ENCODE results near the gene PNCK. TPM values are rescaled to one million over a fixed set of nuclear protein-coding genes. Genes with fewer than 3 reads are reported as not detected.

PNCK gene
- total and polyA plus RNA-seq, 2 experiments from 2014 or later, result 3.5 to 11.9 TPM

DNA sequence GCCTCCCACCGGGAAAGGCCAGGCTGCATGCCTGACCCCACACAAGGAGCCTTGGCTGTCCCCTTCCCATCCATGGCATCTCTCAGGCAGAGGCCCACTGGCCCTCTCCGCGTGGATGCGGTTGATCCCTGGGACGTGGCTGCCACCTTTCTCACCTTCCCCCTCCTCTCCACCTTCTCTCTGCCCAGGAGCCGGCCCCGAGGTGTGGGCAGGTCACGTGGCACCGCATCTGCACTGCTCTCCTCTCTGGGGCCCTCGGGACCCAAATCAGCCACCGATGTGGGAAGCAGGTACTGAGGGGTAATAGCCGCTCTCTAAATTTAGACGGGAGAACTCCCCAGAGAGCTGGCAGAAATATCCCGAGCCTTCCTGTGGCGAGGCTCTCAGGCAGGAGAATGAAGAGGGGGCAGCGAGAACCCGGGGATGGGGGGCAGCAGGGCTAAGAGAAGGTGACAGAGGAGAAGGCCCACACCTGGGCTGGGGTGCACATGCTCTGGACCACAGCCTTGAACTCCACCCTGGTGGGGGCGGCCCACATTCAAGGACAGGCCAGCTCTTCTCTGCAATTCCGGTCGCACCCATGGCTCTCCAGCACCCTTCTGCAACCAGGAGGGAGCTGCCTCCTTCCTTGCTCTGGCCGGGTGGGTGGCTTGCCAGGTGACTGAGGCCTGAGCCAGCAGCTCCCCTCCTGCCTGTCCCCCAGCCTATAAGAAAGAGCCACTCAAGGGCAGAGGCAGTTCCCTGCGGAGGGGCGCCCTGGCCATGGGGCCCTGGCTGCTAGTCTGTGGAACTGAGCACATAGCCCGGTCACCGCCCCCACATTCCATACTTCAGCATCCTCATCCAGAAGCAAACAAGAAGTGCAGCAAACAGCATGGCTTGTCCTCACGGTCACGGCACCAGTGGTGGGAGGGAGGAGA is 36.2 kb downstream of the PNCK start:
- no peaks in the 10 kb centered on the region for H3K36me3 ChIP-seq (ENCODE audit: insufficient read depth)
- H3K27me3 ChIP-seq (ENCODE audit: insufficient read depth), result peaks cover 19% of the 10 kb centered on the region
- no peaks in the 10 kb centered on the region for H3K79me2 ChIP-seq (replicated peaks; ENCODE audit: insufficient read depth)
- H3K4me2 ChIP-seq, result no peak overlapping the region
- ATAC-seq (no peak), DNase-seq (ENCODE audit: low spot score) (no peak)
- Mint-ChIP-seq H3K36me3 (ENCODE audit: low read depth) (no peaks in the 10 kb centered on the region), H3K4me3 (no peak overlapping the region), H3K9me3 (no peaks in the 10 kb centered on the region), H3K27ac (no peak overlapping the region), H3K27me3 (ENCODE audit: insufficient read depth, low read depth, poor library complexity) (peaks cover 14% of the 10 kb centered on the region), H3K4me1 (peaks cover 4% of the 10 kb centered on the region; the same call in 2 of the 3 replicates)
- no peaks in the 10 kb centered on the region for H3K9me2 ChIP-seq (ENCODE audit: insufficient read depth)
- H2AFZ ChIP-seq, result no peak overlapping the region
- no peak overlapping the region for H3K27ac ChIP-seq (ENCODE audit: low read depth)
- H3K4me1 ChIP-seq (ENCODE audit: insufficient read depth), result no peaks in the 10 kb centered on the region
- TF ChIP-seq, protein P1, sequence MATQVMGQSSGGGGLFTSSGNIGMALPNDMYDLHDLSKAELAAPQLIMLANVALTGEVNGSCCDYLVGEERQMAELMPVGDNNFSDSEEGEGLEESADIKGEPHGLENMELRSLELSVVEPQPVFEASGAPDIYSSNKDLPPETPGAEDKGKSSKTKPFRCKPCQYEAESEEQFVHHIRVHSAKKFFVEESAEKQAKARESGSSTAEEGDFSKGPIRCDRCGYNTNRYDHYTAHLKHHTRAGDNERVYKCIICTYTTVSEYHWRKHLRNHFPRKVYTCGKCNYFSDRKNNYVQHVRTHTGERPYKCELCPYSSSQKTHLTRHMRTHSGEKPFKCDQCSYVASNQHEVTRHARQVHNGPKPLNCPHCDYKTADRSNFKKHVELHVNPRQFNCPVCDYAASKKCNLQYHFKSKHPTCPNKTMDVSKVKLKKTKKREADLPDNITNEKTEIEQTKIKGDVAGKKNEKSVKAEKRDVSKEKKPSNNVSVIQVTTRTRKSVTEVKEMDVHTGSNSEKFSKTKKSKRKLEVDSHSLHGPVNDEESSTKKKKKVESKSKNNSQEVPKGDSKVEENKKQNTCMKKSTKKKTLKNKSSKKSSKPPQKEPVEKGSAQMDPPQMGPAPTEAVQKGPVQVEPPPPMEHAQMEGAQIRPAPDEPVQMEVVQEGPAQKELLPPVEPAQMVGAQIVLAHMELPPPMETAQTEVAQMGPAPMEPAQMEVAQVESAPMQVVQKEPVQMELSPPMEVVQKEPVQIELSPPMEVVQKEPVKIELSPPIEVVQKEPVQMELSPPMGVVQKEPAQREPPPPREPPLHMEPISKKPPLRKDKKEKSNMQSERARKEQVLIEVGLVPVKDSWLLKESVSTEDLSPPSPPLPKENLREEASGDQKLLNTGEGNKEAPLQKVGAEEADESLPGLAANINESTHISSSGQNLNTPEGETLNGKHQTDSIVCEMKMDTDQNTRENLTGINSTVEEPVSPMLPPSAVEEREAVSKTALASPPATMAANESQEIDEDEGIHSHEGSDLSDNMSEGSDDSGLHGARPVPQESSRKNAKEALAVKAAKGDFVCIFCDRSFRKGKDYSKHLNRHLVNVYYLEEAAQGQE (IDR thresholded peaks at IDR 0.05; ENCODE audit: unreplicated experiment), result no peak
- TF ChIP-seq NANOG (IDR thresholded peaks at IDR 0.05; ENCODE audit: borderline replicate concordance), result no peak
- no peak for TF ChIP-seq ZNF114 (CRISPR knock-in tag; IDR thresholded peaks at IDR 0.05)
- TF ChIP-seq, protein P2, sequence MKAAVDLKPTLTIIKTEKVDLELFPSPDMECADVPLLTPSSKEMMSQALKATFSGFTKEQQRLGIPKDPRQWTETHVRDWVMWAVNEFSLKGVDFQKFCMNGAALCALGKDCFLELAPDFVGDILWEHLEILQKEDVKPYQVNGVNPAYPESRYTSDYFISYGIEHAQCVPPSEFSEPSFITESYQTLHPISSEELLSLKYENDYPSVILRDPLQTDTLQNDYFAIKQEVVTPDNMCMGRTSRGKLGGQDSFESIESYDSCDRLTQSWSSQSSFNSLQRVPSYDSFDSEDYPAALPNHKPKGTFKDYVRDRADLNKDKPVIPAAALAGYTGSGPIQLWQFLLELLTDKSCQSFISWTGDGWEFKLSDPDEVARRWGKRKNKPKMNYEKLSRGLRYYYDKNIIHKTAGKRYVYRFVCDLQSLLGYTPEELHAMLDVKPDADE (IDR thresholded peaks at IDR 0.05), result no peak
- TF ChIP-seq CREB1 (CRISPR knock-in tag; IDR thresholded peaks at IDR 0.05; ENCODE audit: low read depth), result no peak
- TF ChIP-seq STAT1 (IDR thresholded peaks at IDR 0.05; ENCODE audit: unreplicated experiment), result no peak
- TF ChIP-seq EZH2phosphoT487 (IDR thresholded peaks at IDR 0.05; ENCODE audit: unreplicated experiment), result no peak
- no peak for TF ChIP-seq ZNF331 (CRISPR knock-in tag; IDR thresholded peaks at IDR 0.05; ENCODE audit: low read depth)
- TF ChIP-seq JUNB (IDR thresholded peaks at IDR 0.05; ENCODE audit: unreplicated experiment), result no peak
- no peak for TF ChIP-seq EZH2 (IDR thresholded peaks at IDR 0.05; ENCODE audit: low read depth, unreplicated experiment)
- no peak for TF ChIP-seq POLR2AphosphoS5 (IDR thresholded peaks at IDR 0.05; ENCODE audit: low read depth)
- TF ChIP-seq, protein P3, sequence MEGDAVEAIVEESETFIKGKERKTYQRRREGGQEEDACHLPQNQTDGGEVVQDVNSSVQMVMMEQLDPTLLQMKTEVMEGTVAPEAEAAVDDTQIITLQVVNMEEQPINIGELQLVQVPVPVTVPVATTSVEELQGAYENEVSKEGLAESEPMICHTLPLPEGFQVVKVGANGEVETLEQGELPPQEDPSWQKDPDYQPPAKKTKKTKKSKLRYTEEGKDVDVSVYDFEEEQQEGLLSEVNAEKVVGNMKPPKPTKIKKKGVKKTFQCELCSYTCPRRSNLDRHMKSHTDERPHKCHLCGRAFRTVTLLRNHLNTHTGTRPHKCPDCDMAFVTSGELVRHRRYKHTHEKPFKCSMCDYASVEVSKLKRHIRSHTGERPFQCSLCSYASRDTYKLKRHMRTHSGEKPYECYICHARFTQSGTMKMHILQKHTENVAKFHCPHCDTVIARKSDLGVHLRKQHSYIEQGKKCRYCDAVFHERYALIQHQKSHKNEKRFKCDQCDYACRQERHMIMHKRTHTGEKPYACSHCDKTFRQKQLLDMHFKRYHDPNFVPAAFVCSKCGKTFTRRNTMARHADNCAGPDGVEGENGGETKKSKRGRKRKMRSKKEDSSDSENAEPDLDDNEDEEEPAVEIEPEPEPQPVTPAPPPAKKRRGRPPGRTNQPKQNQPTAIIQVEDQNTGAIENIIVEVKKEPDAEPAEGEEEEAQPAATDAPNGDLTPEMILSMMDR (conservative IDR thresholded peaks at IDR 0.05; ENCODE audit: low read depth in 2 of 2), result no peak
- H4K20me1 ChIP-seq (replicated peaks; ENCODE audit: insufficient read depth), result no peaks in the 10 kb centered on the region
- no peak overlapping the region for H3K4me3 ChIP-seq
- no peaks in the 10 kb centered on the region for H3F3A ChIP-seq (replicated peaks; ENCODE audit: low read depth)

Measured in GM23338 (cell line).